ENCODE data around the gene AGFG2.

GRCh38 chr7:100584054-100584682, 45.2 kb downstream of the AGFG2 start:
- TF ChIP-seq, protein P1, sequence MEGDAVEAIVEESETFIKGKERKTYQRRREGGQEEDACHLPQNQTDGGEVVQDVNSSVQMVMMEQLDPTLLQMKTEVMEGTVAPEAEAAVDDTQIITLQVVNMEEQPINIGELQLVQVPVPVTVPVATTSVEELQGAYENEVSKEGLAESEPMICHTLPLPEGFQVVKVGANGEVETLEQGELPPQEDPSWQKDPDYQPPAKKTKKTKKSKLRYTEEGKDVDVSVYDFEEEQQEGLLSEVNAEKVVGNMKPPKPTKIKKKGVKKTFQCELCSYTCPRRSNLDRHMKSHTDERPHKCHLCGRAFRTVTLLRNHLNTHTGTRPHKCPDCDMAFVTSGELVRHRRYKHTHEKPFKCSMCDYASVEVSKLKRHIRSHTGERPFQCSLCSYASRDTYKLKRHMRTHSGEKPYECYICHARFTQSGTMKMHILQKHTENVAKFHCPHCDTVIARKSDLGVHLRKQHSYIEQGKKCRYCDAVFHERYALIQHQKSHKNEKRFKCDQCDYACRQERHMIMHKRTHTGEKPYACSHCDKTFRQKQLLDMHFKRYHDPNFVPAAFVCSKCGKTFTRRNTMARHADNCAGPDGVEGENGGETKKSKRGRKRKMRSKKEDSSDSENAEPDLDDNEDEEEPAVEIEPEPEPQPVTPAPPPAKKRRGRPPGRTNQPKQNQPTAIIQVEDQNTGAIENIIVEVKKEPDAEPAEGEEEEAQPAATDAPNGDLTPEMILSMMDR (IDR thresholded peaks at IDR 0.05): no peak
- TF ChIP-seq POLR2A (IDR thresholded peaks at IDR 0.05): no peak
- no peak for TF ChIP-seq POLR2AphosphoS5 (IDR thresholded peaks at IDR 0.05; ENCODE audit: insufficient read depth in 1 of 2, low read depth in 1 of 2)
